ENCODE results near the gene BRICD5. TPM values are rescaled to one million over a fixed set of nuclear protein-coding genes. Genes with fewer than 3 reads are reported as not detected.

BRICD5 gene
- total and polyA plus RNA-seq, 7 donors: 0.86 to 5.3 (median 3.0) TPM

- DNase-seq (no peak), ATAC-seq (no peak)
- WGBS, 3 donors: 92 to 94% (median 93%) methylated on average over 22 to 31 of the region's 31 CpGs
- no peak overlapping the region for H3K4me3 ChIP-seq
- no peak overlapping the region for H3K27ac ChIP-seq
- no peak for TF ChIP-seq CTCF (IDR thresholded peaks at IDR 0.05)
- H3K9me3 ChIP-seq: no peaks in the 10 kb centered on the region
- H3K27me3 ChIP-seq (ENCODE audit: insufficient read depth in 3 of 3, low read length in 2 of 3): no peaks in the 10 kb centered on the region
- no peaks in the 10 kb centered on the region for H3K4me1 ChIP-seq
- intact Hi-C loops (cut with DNase I): no loop called here
- H3K36me3 ChIP-seq (ENCODE audit: insufficient read depth in 1 of 2, low read depth in 1 of 2): peaks cover 3 to 38% of the 10 kb centered on the region in 2 donors
Measured at GRCh38 chr16:2179576-2179975, 31.1 kb downstream of the BRICD5 start.

GRCh38 chr16:2179107-2179501, 31.6 kb downstream of the BRICD5 start:
- Histone ChIP-seq H3K4me3 (no peak overlapping the region), H3K27ac (no peak overlapping the region), H3K9me3 (no peaks in the 10 kb centered on the region), H3K27me3 (ENCODE audit: insufficient read depth in 3 of 3, low read length in 2 of 3) (no peaks in the 10 kb centered on the region), H3K4me1 (no peaks in the 10 kb centered on the region), H3K36me3 (ENCODE audit: insufficient read depth in 1 of 2, low read depth in 1 of 2) (peaks cover 3 to 42% of the 10 kb centered on the region in 2 donors)
- no peak for TF ChIP-seq CTCF (IDR thresholded peaks at IDR 0.05)
- WGBS, 3 donors: 26 to 44% (median 35%) methylated on average over 26 to 50 of the region's 50 CpGs
- ATAC-seq: no peak
- DNase-seq: no peak
- intact Hi-C loops (cut with DNase I): no loop called here

- intact Hi-C loops (cut with DNase I): no loop called here
- 31 to 52% (median 33%) methylated on average over 55 to 104 of the region's 106 CpGs for WGBS, 3 donors
- no peak for TF ChIP-seq CTCF (IDR thresholded peaks at IDR 0.05)
Measured at GRCh38 chr16:2178321-2179106, 32.1 kb downstream of the BRICD5 start.

GRCh38 chr16:2177561-2177960, 33.1 kb downstream of the BRICD5 start:
- Histone ChIP-seq H3K27me3 (ENCODE audit: insufficient read depth in 3 of 3, low read length in 2 of 3) (no peaks in the 10 kb centered on the region), H3K9me3 (no peaks in the 10 kb centered on the region), H3K4me1 (no peaks in the 10 kb centered on the region), H3K4me3 (no peak overlapping the region), H3K27ac (no peak overlapping the region), H3K36me3 (ENCODE audit: insufficient read depth in 1 of 2, low read depth in 1 of 2) (peaks cover 3 to 58% of the 10 kb centered on the region in 2 donors)
- no peak for TF ChIP-seq CTCF (IDR thresholded peaks at IDR 0.05)
- intact Hi-C loops (cut with DNase I): no loop called here
- no peak for ATAC-seq
- DNase-seq: no peak
- WGBS, 3 donors: 92 to 95% (median 94%) methylated on average over 20 of the region's 20 CpGs

More at GRCh38 chr16:2178321-2179106, 32.1 kb downstream of the BRICD5 start:
- H3K4me1 ChIP-seq: no peaks in the 10 kb centered on the region
- H3K4me3 ChIP-seq: no peak overlapping the region
- no peak overlapping the region for H3K27ac ChIP-seq
- peak; percentile 15 to 77 (median 52) for ATAC-seq
- DNase-seq: no peak
- no peaks in the 10 kb centered on the region for H3K9me3 ChIP-seq
- peaks cover 3 to 48% of the 10 kb centered on the region in 2 donors for H3K36me3 ChIP-seq (ENCODE audit: insufficient read depth in 1 of 2, low read depth in 1 of 2)
- no peaks in the 10 kb centered on the region for H3K27me3 ChIP-seq (ENCODE audit: insufficient read depth in 3 of 3, low read length in 2 of 3)

Measured in psoas muscle (tissue), 8 donors.